Activated CD8-positive, alpha-beta T cell treated with anti-CD3 and anti-CD28 coated beads for 36 hours (primary cell): Measurements from ENCODE around the gene CHERP. TPM values are rescaled to one million over a fixed set of nuclear protein-coding genes. Genes with fewer than 3 reads are reported as not detected.

Experiments
- ATAC-seq: fragments of 200-7000 bp; cut with Tn5 transposase; one replicate; pipeline ENCODE4 v1.10.0; 2021; ENCODE audit warnings: mild to moderate bottlenecking, moderate library complexity
- CTCF ChIA-PET: fragments of 350-600 bp; sonication (Branson Sonifier 250); formaldehyde crosslinking; loops from one replicate; lab custom pipeline; 2021; ENCODE audit warnings: antibody characterized with exemption; lab: Charles Lee
- POLR2A ChIA-PET: fragments of 350-600 bp; sonication (Branson Sonifier 250); formaldehyde crosslinking; loops from one replicate; lab custom pipeline; 2021; ENCODE audit warnings: antibody characterized with exemption; lab: Charles Lee
- DNase-seq: peaks from one replicate; pipeline ENCODE4 v3.0.0-alpha.2; 2020
- H3K27ac Mint-ChIP-seq: one replicate; pipeline ENCODE4 v1.8.0; 2021; ENCODE audit warnings: mild to moderate bottlenecking, mixed read lengths
- H3K27me3 Mint-ChIP-seq: one replicate; pipeline ENCODE4 v1.8.0; 2021; ENCODE audit warnings: mixed read lengths
- H3K36me3 Mint-ChIP-seq: one replicate; pipeline ENCODE4 v1.8.0; 2021; ENCODE audit warnings: low read depth, mixed read lengths
- H3K4me1 Mint-ChIP-seq: one replicate; pipeline ENCODE4 v1.8.0; 2021; ENCODE audit warnings: low read depth, mixed read lengths
- H3K4me3 Mint-ChIP-seq: one replicate; pipeline ENCODE4 v1.8.0; 2021; ENCODE audit warnings: mild to moderate bottlenecking, moderate library complexity, mixed read lengths
- H3K9me3 Mint-ChIP-seq: one replicate; pipeline ENCODE4 v1.8.0; 2021; ENCODE audit warnings: mixed read lengths
- intact Hi-C: fragments of 100-400 bp; cut with micrococcal nuclease; formaldehyde crosslinking; loops from one replicate; pipeline ENCODE4 v1.10.0; 2022
- total RNA-seq, 2 experiments: library from RNA; stranded (reverse); gene quantifications; one replicate each; pipeline ENCODE4 v1.2.3, GENCODE V29; 2021
- TF ChIP-seq, protein P1 (sequence below): fragments of 200-600 bp; IDR thresholded peaks from one replicate; pipeline ENCODE4 v1.8.0; 2022; ENCODE audit warnings: antibody characterized with exemption, mild to moderate bottlenecking

Gene CHERP
- total RNA-seq, 2 experiments from 2014 or later: 57.5 to 59.6 TPM

DNA sequence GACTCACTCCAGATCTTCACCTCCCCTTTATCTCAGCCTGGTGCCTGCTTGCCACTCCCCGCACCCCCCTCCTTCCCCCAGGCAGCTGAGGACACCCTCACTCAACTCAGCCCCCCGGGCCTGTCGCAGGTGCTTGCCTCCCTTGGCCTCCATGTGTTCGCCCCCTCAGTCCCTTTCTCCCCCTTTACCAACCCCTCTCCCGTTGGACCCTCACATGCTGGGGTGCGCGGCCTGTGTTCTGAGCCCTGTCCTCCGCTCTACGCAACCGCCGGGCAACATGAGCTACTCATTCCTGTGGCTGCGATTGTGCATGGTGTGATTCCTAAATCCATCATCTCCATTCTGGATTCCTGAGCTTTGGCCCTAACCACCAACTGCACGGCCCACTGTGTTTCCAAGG, 5.1 kb downstream of the CHERP start:
- Mint-ChIP-seq H3K27me3 (no peaks in the 10 kb centered on the region), H3K27ac (no peak overlapping the region), H3K36me3 (peaks cover 64% of the 10 kb centered on the region), H3K9me3 (no peaks in the 10 kb centered on the region), H3K4me1 (peaks cover 33% of the 10 kb centered on the region), H3K4me3 (no peak overlapping the region)
- intact Hi-C loops: no loop called here
- DNase-seq (no peak), ATAC-seq (no peak)
- ChIA-PET CTCF (no interaction called here), POLR2A (interaction anchor here (0.6 kb wide), 1 partner anchor 28 kb away, joined by 3 read pairs; no protein-coding TSS in a partner anchor)
- TF ChIP-seq, protein P1, sequence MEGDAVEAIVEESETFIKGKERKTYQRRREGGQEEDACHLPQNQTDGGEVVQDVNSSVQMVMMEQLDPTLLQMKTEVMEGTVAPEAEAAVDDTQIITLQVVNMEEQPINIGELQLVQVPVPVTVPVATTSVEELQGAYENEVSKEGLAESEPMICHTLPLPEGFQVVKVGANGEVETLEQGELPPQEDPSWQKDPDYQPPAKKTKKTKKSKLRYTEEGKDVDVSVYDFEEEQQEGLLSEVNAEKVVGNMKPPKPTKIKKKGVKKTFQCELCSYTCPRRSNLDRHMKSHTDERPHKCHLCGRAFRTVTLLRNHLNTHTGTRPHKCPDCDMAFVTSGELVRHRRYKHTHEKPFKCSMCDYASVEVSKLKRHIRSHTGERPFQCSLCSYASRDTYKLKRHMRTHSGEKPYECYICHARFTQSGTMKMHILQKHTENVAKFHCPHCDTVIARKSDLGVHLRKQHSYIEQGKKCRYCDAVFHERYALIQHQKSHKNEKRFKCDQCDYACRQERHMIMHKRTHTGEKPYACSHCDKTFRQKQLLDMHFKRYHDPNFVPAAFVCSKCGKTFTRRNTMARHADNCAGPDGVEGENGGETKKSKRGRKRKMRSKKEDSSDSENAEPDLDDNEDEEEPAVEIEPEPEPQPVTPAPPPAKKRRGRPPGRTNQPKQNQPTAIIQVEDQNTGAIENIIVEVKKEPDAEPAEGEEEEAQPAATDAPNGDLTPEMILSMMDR: no peak

DNA sequence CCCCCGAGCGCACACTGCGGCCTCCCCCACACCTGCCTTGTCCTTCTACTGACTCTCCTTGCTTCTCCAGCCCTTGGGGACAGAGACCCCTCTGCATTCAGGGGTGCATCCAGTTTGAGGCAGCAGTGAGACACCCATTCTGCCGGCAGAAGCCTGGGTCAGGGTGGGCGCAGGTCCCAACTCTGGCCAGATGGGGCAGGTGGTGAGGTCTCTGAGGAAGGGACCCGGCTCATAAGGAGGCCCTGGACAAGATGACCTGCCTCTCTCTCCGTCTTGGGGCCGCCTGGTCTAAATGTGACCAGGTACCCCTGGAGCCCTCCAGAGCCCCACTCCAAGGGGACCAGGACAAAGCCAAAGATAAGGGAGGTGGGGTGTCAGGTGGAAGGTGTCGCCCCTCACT, 6.1 kb downstream of the CHERP start:
- ATAC-seq (no peak), DNase-seq (no peak)
- Mint-ChIP-seq H3K4me1 (peaks cover 27% of the 10 kb centered on the region), H3K27me3 (no peaks in the 10 kb centered on the region), H3K9me3 (no peaks in the 10 kb centered on the region), H3K4me3 (no peak overlapping the region), H3K27ac (no peak overlapping the region), H3K36me3 (peaks cover 66% of the 10 kb centered on the region)
- ChIA-PET POLR2A (interaction anchor here (1.3 kb wide), 1 partner anchor 9 kb away, joined by 4 read pairs; no protein-coding TSS in a partner anchor), CTCF (no interaction called here)
- TF ChIP-seq, protein P1: no peak
- intact Hi-C loops: no loop called here

DNA sequence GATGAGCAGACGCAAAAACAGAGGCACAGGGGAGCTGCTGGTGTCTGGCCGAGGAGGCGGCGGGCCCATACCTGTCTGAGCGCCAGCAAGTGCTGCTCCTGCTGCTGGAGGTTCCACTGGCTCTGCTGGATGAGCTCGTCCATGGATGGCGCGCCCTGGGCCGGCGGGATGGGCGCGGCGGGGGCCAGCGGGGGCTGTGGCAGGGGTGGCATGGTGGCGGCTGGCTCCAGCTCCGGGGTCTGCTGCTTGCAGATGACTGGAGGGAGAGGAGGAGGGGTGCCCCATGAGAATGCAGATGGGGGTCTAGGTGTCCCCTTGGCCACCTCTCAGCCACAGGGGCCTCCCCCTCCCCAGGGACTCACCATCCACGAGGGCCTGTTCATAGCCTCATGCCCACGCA, 6.9 kb downstream of the CHERP start:
- Mint-ChIP-seq H3K4me1 (peaks cover 23% of the 10 kb centered on the region), H3K36me3 (peaks cover 64% of the 10 kb centered on the region), H3K27me3 (no peaks in the 10 kb centered on the region), H3K4me3 (no peak overlapping the region), H3K9me3 (no peaks in the 10 kb centered on the region), H3K27ac (no peak overlapping the region)
- ATAC-seq (no peak), DNase-seq (no peak)
- ChIA-PET CTCF (interaction anchor here (1.0 kb wide), 1 partner anchor 20 kb away, joined by 5 read pairs; no protein-coding TSS in a partner anchor), POLR2A (interaction anchor here (0.7 to 1.3 kb wide), 2 partner anchors 8 to 14 kb away, joined by 3 to 4 read pairs; no protein-coding TSS in a partner anchor)
- intact Hi-C loops: no loop called here
- TF ChIP-seq, protein P1: no peak

DNA sequence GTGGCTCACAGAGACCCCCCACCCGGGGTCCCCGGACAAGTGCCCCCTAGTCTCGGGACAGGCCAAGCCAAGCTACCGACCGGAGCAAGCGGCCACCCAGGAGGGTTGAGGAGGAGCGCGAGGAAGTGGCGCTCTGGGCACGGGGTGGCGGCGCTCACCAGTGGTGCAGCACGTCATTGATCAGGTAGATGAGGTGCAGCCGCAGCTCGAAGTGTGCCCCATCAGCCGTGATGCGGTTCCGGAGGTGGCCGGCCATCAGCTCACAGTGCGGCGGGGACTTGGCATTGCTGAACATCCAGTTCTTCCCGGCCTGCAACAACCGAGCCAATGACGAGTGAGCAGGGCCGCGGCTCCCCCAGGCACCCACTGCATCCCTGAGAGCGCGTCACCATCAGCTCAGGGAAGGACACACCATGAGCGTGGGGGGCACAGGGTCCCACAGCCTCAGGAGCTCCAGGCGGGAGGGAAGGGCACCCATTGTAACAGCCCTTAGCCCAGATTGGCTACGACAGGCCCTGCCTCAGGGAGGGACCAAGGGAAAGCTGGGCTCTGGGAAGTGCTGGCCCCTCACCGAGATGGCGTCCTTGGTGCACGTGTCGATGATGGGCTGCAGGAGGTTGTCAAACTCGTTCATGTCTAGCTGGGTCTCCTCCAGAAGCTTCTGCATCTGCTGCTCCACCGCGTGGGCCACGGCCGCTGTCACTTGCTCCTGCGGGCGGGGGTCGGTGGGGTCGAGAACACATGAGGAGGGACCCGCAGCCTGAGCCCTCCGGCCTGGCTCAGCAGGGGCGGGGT, 9.6 kb downstream of the CHERP start:
- Mint-ChIP-seq H3K36me3 (peaks cover 55% of the 10 kb centered on the region), H3K4me3 (no peak overlapping the region)

More for the DNA sequence above, 9.6 kb downstream of the CHERP start:
- no peak overlapping the region for H3K27ac Mint-ChIP-seq
- H3K9me3 Mint-ChIP-seq: no peaks in the 10 kb centered on the region
- no peaks in the 10 kb centered on the region for H3K27me3 Mint-ChIP-seq
- ATAC-seq: no peak
- DNase-seq: no peak
- TF ChIP-seq, protein P1: no peak
- peaks cover 5% of the 10 kb centered on the region for H3K4me1 Mint-ChIP-seq
- intact Hi-C loops: no loop called here
- ChIA-PET CTCF (no interaction called here), POLR2A (interaction anchor here (0.5 to 2.4 kb wide), 3 partner anchors 9 to 28 kb away, joined by 3 to 7 read pairs (median 4); no protein-coding TSS in a partner anchor)
